ENCODE data around the gene AFAP1L1. TPM values are rescaled to one million over a fixed set of nuclear protein-coding genes. Genes with fewer than 3 reads are reported as not detected.

AFAP1L1 gene
- total and polyA plus RNA-seq, 5 donors = 26.2 to 59.7 (median 40.3) TPM

GRCh38 chr5:149273950-149274349 is 2.3 kb downstream of the AFAP1L1 start:
- intact Hi-C loops (cut with DNase I) = no loop called here
- H3K27ac ChIP-seq (ENCODE audit: low read length) = peak overlapping the region; percentile 31
- ATAC-seq = no peak
- DNase-seq = no peak
- no peaks in the 10 kb centered on the region for H3K9me3 ChIP-seq (ENCODE audit: control insufficient read depth, low read length)
- H3K4me1 ChIP-seq (ENCODE audit: control insufficient read depth, insufficient read depth, low read length) = peaks cover 13% of the 10 kb centered on the region
- peak overlapping the region; percentile 3 for H3K4me3 ChIP-seq (ENCODE audit: low read length)
- no peaks in the 10 kb centered on the region for H3K27me3 ChIP-seq (ENCODE audit: control insufficient read depth, insufficient read depth)
- 38% methylated on average over 3 of the region's 3 CpGs for WGBS

GRCh38 chr5:149274939-149275338 is 3.3 kb downstream of the AFAP1L1 start:
- intact Hi-C loops (cut with DNase I) = no loop called here
- DNase-seq (no peak), ATAC-seq (no peak)
- no peak overlapping the region for H3K27ac ChIP-seq (ENCODE audit: low read length)
- H3K4me3 ChIP-seq (ENCODE audit: low read length) = no peak overlapping the region
- 66% methylated on average over 1 of the region's 1 CpG for WGBS
- no peaks in the 10 kb centered on the region for H3K9me3 ChIP-seq (ENCODE audit: control insufficient read depth, low read length)
- peaks cover 17% of the 10 kb centered on the region for H3K4me1 ChIP-seq (ENCODE audit: control insufficient read depth, insufficient read depth, low read length)
- H3K27me3 ChIP-seq (ENCODE audit: control insufficient read depth, insufficient read depth) = no peaks in the 10 kb centered on the region

DNA sequence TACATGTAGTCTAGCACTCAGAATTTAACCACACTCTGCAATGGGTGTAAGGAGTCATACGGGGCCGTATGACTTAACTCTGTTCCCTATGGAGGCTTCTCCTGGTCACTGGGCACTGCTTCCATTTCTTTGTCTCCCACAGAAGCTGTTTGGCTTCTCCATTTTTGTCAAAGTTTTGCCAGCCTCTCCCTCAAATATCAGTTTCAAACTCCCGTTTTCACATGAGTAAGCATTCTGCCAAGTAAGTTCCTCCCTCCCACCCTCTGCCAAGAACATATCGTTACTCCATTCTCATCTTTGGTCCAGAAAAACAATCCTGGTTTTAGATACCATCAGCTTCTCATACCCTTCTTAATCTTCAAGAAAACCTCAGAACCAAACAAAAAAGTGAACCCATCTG is 6.1 kb downstream of the AFAP1L1 start:
- H3K27me3 ChIP-seq (ENCODE audit: control insufficient read depth, insufficient read depth) = no peaks in the 10 kb centered on the region
- ATAC-seq (peak in 1 of 2 donors; percentile 22), DNase-seq (no peak)
- no peak overlapping the region for H3K4me3 ChIP-seq (ENCODE audit: low read length)
- peaks cover 25% of the 10 kb centered on the region for H3K4me1 ChIP-seq (ENCODE audit: control insufficient read depth, insufficient read depth, low read length)
- intact Hi-C loops (cut with DNase I) = no loop called here
- WGBS = 30% methylated on average over 4 of the region's 4 CpGs
- H3K27ac ChIP-seq (ENCODE audit: low read length) = no peak overlapping the region
- no peaks in the 10 kb centered on the region for H3K9me3 ChIP-seq (ENCODE audit: control insufficient read depth, low read length)

GRCh38 chr5:149278451-149279210 is 7.0 kb downstream of the AFAP1L1 start:
- peak overlapping the region; percentile 63 for H3K27ac ChIP-seq (ENCODE audit: low read length)

DNA sequence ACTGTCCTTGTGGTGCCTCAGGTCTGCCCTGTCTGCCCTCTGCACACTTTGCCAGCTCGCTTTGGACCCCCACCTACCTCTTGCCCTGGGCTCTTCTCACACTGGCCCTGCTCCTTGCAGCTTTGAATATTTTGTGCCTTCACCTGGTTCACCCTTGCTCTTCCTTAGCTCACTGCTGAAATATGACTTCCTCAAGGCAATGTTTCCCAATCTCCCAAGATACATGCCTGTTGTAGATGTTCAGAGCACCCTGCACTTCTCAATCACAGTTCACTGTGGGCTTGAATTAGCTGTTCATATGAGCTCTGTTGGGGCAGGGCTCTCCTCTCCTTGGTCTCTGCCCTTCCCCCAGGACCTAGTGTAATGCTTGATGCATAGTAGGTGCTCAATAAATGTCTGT is 8.0 kb downstream of the AFAP1L1 start:
- DNase-seq (no peak), ATAC-seq (no peak)
- no peaks in the 10 kb centered on the region for H3K9me3 ChIP-seq (ENCODE audit: control insufficient read depth, low read length)
- peaks cover 35% of the 10 kb centered on the region for H3K4me1 ChIP-seq (ENCODE audit: control insufficient read depth, insufficient read depth, low read length)
- WGBS = 91% methylated on average over 1 of the region's 1 CpG
- H3K27me3 ChIP-seq (ENCODE audit: control insufficient read depth, insufficient read depth) = no peaks in the 10 kb centered on the region
- peak overlapping the region; percentile 21 for H3K27ac ChIP-seq (ENCODE audit: low read length)
- H3K4me3 ChIP-seq (ENCODE audit: low read length) = no peak overlapping the region
- intact Hi-C loops (cut with DNase I) = no loop called here

More at GRCh38 chr5:149278451-149279210, 7.0 kb downstream of the AFAP1L1 start:
- intact Hi-C loops (cut with DNase I) = no loop called here
- no peaks in the 10 kb centered on the region for H3K9me3 ChIP-seq (ENCODE audit: control insufficient read depth, low read length)
- no peaks in the 10 kb centered on the region for H3K27me3 ChIP-seq (ENCODE audit: control insufficient read depth, insufficient read depth)
- DNase-seq (no peak), ATAC-seq (no peak)
- no peak overlapping the region for H3K4me3 ChIP-seq (ENCODE audit: low read length)
- peaks cover 29% of the 10 kb centered on the region for H3K4me1 ChIP-seq (ENCODE audit: control insufficient read depth, insufficient read depth, low read length)
- WGBS = 69% methylated on average over 5 of the region's 5 CpGs

- WGBS = 16% methylated on average over 1 of the region's 1 CpG
- Histone ChIP-seq H3K4me3 (ENCODE audit: low read length) (no peak overlapping the region), H3K27me3 (ENCODE audit: control insufficient read depth, insufficient read depth) (no peaks in the 10 kb centered on the region), H3K4me1 (ENCODE audit: control insufficient read depth, insufficient read depth, low read length) (peaks cover 35% of the 10 kb centered on the region), H3K9me3 (ENCODE audit: control insufficient read depth, low read length) (no peaks in the 10 kb centered on the region), H3K27ac (ENCODE audit: low read length) (peak overlapping the region; percentile 56)
- intact Hi-C loops (cut with DNase I) = no loop called here
- ATAC-seq (peak; percentile 32 to 68), DNase-seq (no peak)
These were observed 8.5 kb downstream of the AFAP1L1 start for GRCh38 chr5:149280124-149280523.

DNA sequence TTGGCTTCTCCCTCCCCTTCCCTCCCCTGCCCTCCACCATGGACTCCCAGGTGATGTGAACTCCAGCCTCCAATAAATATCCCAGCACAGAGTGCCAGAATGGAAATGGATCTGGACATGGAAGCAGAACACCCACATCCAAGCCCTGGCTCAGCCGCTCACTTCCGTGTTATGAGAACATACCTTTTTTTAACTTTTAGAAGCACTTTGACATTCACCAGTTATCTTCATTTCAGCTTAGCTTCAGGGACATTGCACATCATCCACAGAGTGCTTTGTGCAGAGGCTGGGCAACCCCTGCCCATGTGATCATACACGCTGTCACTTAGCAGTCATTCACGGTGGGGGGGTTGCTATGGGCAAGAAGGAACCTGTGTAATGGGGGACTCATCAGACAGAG is 9.1 kb downstream of the AFAP1L1 start:
- DNase-seq (peak in 1 of 3 donors; percentile 63), ATAC-seq (peak; percentile 50 to 58)
- Histone ChIP-seq H3K4me1 (ENCODE audit: control insufficient read depth, insufficient read depth, low read length) (peaks cover 35% of the 10 kb centered on the region), H3K4me3 (ENCODE audit: low read length) (no peak overlapping the region), H3K27me3 (ENCODE audit: control insufficient read depth, insufficient read depth) (no peaks in the 10 kb centered on the region), H3K27ac (ENCODE audit: low read length) (peak overlapping the region; percentile 90), H3K9me3 (ENCODE audit: control insufficient read depth, low read length) (no peaks in the 10 kb centered on the region)
- 42% methylated on average over 4 of the region's 4 CpGs for WGBS
- intact Hi-C loops (cut with DNase I) = no loop called here

- 60% methylated on average over 12 of the region's 12 CpGs for WGBS
- no peak overlapping the region for H3K4me3 ChIP-seq (ENCODE audit: low read length)
- peaks cover 34% of the 10 kb centered on the region for H3K4me1 ChIP-seq (ENCODE audit: control insufficient read depth, insufficient read depth, low read length)
- H3K27me3 ChIP-seq (ENCODE audit: control insufficient read depth, insufficient read depth) = no peaks in the 10 kb centered on the region
- DNase-seq (no peak), ATAC-seq (peak in 1 of 2 donors; percentile 41)
- intact Hi-C loops (cut with DNase I) = no loop called here
- peak overlapping the region; percentile 90 for H3K27ac ChIP-seq (ENCODE audit: low read length)
- H3K9me3 ChIP-seq (ENCODE audit: control insufficient read depth, low read length) = no peaks in the 10 kb centered on the region
These were observed 10.6 kb downstream of the AFAP1L1 start for GRCh38 chr5:149282027-149282965.

DNA sequence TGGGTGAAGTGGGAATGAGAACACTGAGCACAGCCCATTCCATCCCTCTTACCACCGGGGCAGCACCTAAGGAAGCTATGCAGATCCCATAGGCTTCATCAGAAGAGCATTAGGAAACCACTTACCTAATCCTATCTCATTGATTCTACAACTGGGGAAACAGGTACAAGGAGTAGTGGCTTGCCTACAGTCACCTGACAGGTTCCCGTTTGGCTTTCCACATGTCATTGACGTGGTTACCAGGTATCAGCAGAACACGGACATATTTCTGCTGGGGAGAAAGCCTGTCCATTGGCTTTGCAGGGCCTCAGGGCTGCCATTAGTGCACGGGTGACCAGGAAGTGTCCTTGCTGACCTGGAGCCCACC is 11.3 kb downstream of the AFAP1L1 start:
- peak overlapping the region; percentile 90 for H3K27ac ChIP-seq (ENCODE audit: low read length)
- H3K9me3 ChIP-seq (ENCODE audit: control insufficient read depth, low read length) = no peaks in the 10 kb centered on the region

GRCh38 chr5:149283626-149284480 is 12.2 kb downstream of the AFAP1L1 start:
- ATAC-seq (peak in 1 of 2 donors; percentile 20), DNase-seq (no peak)
- Histone ChIP-seq H3K27me3 (ENCODE audit: control insufficient read depth, insufficient read depth) (no peaks in the 10 kb centered on the region), H3K9me3 (ENCODE audit: control insufficient read depth, low read length) (no peaks in the 10 kb centered on the region), H3K4me1 (ENCODE audit: control insufficient read depth, insufficient read depth, low read length) (peaks cover 33% of the 10 kb centered on the region), H3K4me3 (ENCODE audit: low read length) (no peak overlapping the region), H3K27ac (ENCODE audit: low read length) (peak overlapping the region; percentile 81)
- WGBS = 37% methylated on average over 11 of the region's 11 CpGs
- intact Hi-C loops (cut with DNase I) = no loop called here

More for the DNA sequence above, 11.3 kb downstream of the AFAP1L1 start:
- WGBS = 84% methylated on average over 5 of the region's 5 CpGs
- Histone ChIP-seq H3K4me1 (ENCODE audit: control insufficient read depth, insufficient read depth, low read length) (peaks cover 35% of the 10 kb centered on the region), H3K27me3 (ENCODE audit: control insufficient read depth, insufficient read depth) (no peaks in the 10 kb centered on the region), H3K4me3 (ENCODE audit: low read length) (no peak overlapping the region)
- ATAC-seq (no peak), DNase-seq (no peak)
- intact Hi-C loops (cut with DNase I) = no loop called here

All from right cardiac atrium (tissue), 5 donors.